Activated naive CD8-positive, alpha-beta T cell (primary cell): ENCODE results near the gene HSD3B7.
"Not testable (repeated sequence)": the region's sequence is repeated elsewhere in the genome, so short reads cannot be mapped to it uniquely, and the experiment has no call there.

Experiments used
- H3K27ac Mint-ChIP-seq: one replicate; pipeline ENCODE4 v1.8.0; 2021; ENCODE audit warnings: mixed read lengths
- H3K27me3 Mint-ChIP-seq: one replicate; pipeline ENCODE4 v1.8.0; 2021; ENCODE audit warnings: mixed read lengths
- H3K36me3 Mint-ChIP-seq: one replicate; pipeline ENCODE4 v1.8.0; 2021; ENCODE audit warnings: mixed read lengths
- H3K4me1 Mint-ChIP-seq: one replicate; pipeline ENCODE4 v1.8.0; 2021; ENCODE audit warnings: low read depth, mixed read lengths
- H3K4me3 Mint-ChIP-seq: one replicate; pipeline ENCODE4 v1.8.0; 2021; ENCODE audit warnings: mild to moderate bottlenecking, mixed read lengths
- H3K9me3 Mint-ChIP-seq: one replicate; pipeline ENCODE4 v1.8.0; 2021; ENCODE audit warnings: low read depth, mixed read lengths

The HSD3B7 gene

DNA sequence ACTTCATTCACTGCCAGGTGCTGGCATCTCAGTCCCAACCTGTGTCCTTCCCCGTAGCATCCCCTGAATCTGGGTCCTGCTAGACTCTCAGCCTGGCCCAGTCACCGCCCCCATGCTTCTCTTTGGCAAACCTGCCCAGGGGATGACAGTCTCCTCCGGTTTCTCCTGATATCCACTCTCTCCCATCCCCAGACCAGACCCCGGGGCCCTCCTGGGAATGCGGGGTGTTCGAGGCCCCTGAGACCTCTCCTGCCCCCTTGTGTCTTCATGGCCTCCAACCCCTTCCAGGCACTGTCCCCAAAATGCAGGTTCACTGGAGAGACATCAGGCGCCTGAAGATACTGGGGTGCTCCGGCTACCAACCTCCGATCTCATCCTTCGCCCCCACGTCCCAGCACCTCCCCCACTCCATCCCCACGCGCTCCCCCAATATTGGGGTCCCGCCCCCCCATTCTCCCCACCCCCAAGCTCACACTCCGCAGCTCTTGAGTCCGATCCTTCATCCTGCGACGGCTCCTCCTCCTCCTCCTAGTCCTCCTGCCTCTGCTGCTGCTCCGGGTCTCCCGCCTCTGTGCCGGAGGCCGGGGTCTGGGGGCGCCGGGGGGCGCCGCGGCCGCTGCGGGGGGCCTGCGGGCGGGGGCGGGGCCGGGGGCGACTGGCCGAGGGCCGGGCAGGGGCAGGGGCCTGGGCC is 25.0 kb downstream of the HSD3B7 start:
- Mint-ChIP-seq H3K27ac (no peak overlapping the region), H3K36me3 (no peaks in the 10 kb centered on the region), H3K4me1 (peaks cover 12% of the 10 kb centered on the region), H3K9me3 (no peaks in the 10 kb centered on the region), H3K27me3 (peaks cover 2% of the 10 kb centered on the region), H3K4me3 (peak overlapping the region; percentile 76)

DNA sequence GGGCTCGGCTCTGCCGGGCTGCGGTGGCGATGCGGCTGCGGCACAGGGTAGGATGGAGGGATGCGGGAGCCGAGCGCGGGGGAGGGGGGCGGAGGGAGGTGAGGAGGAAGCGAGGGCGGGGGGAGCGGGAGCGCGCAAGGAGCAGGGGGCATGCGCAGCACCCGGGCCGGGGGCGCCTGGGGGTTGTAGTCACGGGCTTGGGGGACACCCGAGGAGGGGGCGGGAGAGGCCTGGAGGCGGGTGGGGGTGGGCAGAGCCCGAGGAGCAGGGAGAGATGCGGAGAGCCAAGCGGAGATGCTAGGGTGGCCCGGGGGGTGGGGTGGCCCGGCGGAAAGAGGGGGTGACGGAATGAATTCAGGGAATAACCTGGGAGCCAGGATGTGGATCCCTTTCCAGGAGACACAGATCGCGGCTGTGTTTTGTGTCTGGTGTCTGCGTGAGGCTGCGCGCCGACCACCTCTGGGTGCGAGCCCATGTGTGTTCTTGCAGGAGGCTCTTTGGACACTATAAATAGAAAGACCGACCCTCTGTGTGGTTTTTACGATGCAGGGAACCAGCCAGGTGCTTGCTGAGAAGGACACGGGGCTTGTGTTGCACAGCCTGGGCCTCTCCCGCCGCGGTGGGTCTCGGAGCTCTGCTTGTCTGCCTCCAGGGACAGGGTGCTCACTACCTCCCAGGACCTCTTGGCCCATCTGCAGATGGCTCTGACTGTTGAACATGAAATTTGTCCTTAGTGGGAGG is 25.7 kb downstream of the HSD3B7 start, which contains the start of gene STX1B:
TSS of gene STX1B (minus strand) at position 54 of the 741 bp plus-strand sequence. CDS start 242 bp downstream, outside the sequence.
- H3K27ac Mint-ChIP-seq, result no peak within 1 kb of the TSS
- peak within 1 kb of the TSS; percentile 79 for H3K4me3 Mint-ChIP-seq
- H3K36me3 Mint-ChIP-seq, result no peaks in the 10 kb centered on the region
- peaks cover 12% of the 10 kb centered on the region for H3K4me1 Mint-ChIP-seq
- H3K9me3 Mint-ChIP-seq, result no peaks in the 10 kb centered on the region
- peaks cover 5% of the 10 kb centered on the region for H3K27me3 Mint-ChIP-seq

DNA sequence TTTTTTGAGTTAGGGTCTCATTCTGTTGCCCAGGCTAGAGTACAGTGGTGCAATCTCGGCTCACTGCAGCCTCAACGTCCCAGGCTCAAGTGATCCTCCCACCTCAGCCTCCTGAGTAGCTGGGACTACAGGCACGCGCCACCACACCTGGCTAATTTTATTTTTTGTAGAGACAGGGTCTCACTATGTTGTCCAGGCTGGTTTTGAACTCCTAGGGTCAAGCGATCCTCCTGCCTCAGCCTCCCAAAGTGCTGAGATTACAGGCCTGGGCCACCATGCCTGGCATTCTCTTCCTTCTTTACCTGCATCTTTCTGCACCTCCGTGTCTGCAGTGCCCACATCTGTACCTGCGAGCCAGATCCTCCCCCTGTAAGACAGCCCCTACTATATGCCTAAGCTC is 26.8 kb downstream of the HSD3B7 start:
- H3K9me3 Mint-ChIP-seq, H3K27me3 Mint-ChIP-seq, H3K27ac Mint-ChIP-seq, H3K36me3 Mint-ChIP-seq: not testable (repeated sequence)
- H3K4me3 Mint-ChIP-seq, result peak overlapping the region; percentile 79
- H3K4me1 Mint-ChIP-seq, result peaks cover 12% of the 10 kb centered on the region

DNA sequence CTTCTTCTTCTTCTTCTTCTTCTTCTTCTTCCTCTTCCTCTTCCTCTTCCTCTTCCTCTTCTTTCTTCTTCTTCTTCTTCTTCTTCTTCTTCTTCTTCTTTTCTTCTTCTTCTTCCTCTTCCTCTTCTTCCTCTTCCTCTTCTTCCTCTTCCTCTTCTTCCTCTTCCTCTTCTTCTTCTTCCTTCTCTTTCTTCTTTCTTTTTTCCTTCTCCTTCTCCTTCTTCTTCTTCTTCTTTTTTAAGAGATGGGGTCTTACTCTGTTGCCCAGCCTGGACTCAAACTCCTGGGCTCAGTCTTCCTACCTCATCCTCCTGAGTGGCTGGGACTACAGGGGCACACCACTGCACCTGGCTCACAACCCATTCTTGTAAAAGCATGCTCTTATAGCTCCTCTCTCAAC is 28.3 kb downstream of the HSD3B7 start:
- not testable (repeated sequence) for H3K36me3 Mint-ChIP-seq, H3K27me3 Mint-ChIP-seq, H3K27ac Mint-ChIP-seq, H3K4me3 Mint-ChIP-seq, H3K9me3 Mint-ChIP-seq
- H3K4me1 Mint-ChIP-seq, result peaks cover 12% of the 10 kb centered on the region

DNA sequence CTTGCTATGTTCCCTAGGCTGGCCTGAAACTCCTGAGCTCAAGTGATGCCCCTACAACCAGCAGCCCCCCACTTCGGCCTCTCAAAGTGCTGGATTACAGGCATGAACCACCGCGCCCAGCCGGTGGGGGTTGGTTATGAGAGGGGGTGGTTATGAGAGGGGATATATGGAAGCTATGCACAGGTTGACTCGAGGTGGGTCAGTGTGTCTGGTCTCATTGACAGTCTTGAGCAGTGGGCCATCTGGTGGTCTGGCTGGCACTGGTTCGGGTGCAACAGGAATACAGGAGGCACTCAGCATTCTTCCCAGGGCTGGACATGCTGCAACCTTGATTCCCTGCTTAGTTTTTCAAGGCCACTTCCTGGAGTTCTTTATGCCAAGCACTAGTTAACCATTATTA is 31.0 kb downstream of the HSD3B7 start:
- H3K4me1 Mint-ChIP-seq, result peaks cover 4% of the 10 kb centered on the region
- H3K27me3 Mint-ChIP-seq, result peaks cover 5% of the 10 kb centered on the region

DNA sequence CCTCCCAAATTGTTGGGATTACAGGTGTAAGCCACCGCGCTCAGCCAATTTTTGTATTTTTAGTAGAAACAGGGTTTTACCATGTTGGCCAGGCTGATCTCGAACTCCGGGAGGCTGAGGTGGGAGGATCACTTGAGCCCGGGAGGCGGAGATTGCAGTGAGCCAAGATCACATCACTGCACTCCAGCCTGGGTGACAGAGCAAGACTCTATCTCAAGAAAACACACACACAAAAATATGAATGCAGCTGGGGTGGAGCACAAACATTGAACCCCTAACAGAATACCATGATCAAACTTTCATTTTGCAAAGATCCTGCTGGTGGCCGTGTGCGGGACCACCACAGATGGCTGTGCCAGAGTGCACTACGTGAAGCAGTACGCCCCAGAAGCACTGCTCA is 32.7 kb downstream of the HSD3B7 start:
- not testable (repeated sequence) for H3K27ac Mint-ChIP-seq, H3K4me1 Mint-ChIP-seq

More for the DNA sequence above, 31.0 kb downstream of the HSD3B7 start:
- Mint-ChIP-seq H3K36me3 (no peaks in the 10 kb centered on the region), H3K9me3 (no peaks in the 10 kb centered on the region), H3K27ac (no peak overlapping the region), H3K4me3 (no peak overlapping the region)

DNA sequence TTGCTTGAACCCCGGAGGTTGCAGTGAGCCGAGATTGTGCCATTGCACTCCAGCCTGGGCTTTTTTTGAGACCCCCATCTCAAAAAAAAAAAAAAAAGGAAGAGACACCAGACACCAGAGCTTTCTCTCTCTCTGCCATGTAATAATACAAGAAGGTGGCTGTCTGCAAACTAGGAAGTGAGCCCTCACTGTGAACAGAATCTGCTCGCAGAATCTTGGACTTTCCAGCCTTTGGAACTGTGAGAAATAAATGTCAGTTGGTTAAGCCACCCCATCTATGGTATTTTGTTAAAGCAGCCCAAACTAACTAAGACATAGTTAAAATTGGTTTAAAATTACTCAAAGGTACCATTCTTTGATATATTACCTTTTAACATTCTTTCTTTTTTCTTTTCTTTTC is 35.5 kb downstream of the HSD3B7 start:
- Mint-ChIP-seq H3K4me3 (no peak overlapping the region), H3K36me3 (no peaks in the 10 kb centered on the region), H3K27ac (no peak overlapping the region), H3K9me3 (no peaks in the 10 kb centered on the region), H3K4me1 (no peaks in the 10 kb centered on the region), H3K27me3 (no peaks in the 10 kb centered on the region)

More for the DNA sequence above, 32.7 kb downstream of the HSD3B7 start:
- H3K36me3 Mint-ChIP-seq, H3K9me3 Mint-ChIP-seq, H3K4me3 Mint-ChIP-seq, H3K27me3 Mint-ChIP-seq: not testable (repeated sequence)

DNA sequence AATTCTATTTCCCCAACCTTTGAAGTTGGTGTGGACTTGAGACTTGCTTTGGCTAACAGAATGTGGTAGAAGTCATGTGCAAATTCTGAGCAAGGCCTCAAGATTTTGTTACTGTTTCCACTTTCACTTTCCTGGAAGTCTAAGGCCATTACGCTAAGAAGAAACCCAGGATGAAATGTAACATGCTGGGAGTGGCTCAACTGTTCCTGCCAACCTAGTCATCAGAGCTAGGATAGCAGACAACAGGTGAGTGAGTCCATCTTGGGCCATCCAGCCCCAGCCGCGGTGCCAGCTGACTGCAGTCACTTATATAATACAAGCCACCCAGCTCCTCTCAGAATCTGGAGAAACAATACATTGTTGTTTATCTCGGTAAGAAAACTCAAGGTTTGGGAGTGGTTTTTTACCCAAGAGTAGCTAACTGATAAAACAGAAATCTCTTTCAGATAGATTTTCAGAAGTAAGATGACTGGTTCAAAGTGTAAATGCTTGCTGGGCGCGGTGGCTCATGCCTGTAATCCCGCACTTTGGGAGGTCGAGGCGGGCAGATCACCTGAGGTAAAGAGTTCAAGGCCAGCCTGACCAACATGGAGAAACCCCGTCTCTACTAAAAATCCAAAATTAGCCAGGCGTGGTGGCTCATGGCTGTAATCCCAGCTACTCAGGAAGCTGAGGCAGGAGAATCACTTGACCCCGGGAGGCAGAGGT is 37.7 kb downstream of the HSD3B7 start:
- H3K27me3 Mint-ChIP-seq, result no peaks in the 10 kb centered on the region
- no peaks in the 10 kb centered on the region for H3K4me1 Mint-ChIP-seq
- H3K27ac Mint-ChIP-seq, result no peak overlapping the region
- no peaks in the 10 kb centered on the region for H3K36me3 Mint-ChIP-seq
- H3K4me3 Mint-ChIP-seq, result no peak overlapping the region
- no peaks in the 10 kb centered on the region for H3K9me3 Mint-ChIP-seq

DNA sequence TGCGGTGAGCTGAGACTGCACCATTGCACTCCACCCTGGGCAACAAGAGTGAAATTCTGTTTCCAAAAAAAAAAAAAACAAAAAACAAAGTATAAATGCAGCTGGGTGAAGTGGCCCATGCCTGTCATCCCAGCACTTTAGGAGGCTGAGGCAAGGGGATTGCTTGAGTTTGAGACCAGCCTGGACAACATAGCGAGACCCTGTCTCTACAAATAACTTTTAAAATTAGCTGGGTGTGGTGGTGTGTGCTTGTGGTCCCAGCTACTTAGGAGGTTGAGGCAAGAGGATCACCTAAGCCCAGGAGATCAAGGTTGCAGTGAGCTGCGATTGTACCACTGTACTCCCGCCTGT is 38.2 kb downstream of the HSD3B7 start:
- Mint-ChIP-seq H3K4me3 (no peak overlapping the region), H3K4me1 (no peaks in the 10 kb centered on the region), H3K27ac (no peak overlapping the region), H3K27me3 (no peaks in the 10 kb centered on the region), H3K36me3 (no peaks in the 10 kb centered on the region), H3K9me3 (no peaks in the 10 kb centered on the region)

DNA sequence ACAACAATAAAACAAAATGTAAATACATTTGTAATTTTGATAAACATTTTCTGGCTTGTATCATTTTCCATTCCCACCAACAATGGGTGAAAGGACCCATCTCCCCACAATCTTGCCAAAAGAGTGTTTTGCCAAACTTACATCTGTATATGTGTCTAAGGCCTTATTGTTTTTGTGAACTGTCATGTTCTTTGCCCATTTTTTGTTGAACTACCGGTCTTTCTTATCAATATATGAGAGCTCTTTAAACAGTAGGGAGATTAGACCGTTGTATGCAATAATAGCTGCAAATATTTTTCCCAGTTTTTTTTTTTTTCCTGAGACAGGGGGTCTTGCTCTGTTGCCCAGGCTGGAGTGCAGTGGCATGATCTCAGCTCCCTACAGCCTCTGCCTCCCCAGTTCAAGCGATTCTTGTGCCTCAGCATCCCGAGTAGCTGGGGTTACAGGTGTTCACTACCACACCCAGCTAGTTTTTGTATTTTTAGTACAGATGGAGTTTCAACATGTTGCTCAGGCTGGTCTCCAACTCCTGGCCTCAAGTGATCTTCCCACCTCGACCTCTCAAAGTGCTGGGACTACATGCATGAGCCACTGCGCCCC is 38.7 kb downstream of the HSD3B7 start:
- no peaks in the 10 kb centered on the region for H3K9me3 Mint-ChIP-seq
- H3K4me1 Mint-ChIP-seq, result no peaks in the 10 kb centered on the region
- H3K27ac Mint-ChIP-seq, result no peak overlapping the region
- H3K36me3 Mint-ChIP-seq, result no peaks in the 10 kb centered on the region
- no peaks in the 10 kb centered on the region for H3K27me3 Mint-ChIP-seq
- no peak overlapping the region for H3K4me3 Mint-ChIP-seq

DNA sequence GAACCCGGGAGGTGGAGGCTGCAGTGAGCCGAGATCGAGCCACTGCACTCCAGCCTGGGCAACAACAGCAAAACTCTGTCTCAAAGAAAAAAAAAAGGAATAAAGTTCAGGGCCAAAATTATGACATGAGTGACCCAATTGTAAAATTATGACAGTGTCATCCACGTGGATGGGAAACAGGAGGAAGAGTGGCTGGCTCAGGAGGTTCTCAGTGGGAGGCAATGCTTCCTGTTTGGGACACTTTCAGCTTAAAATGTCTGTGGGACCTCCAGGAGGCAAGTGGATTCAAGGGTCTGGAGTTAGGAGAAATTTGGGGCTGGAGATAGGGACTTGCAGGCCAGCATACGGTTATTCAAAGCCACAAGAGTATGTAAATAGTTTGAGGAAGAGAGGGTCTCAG is 40.3 kb downstream of the HSD3B7 start:
- H3K4me3 Mint-ChIP-seq, result no peak overlapping the region
- no peak overlapping the region for H3K27ac Mint-ChIP-seq
- no peaks in the 10 kb centered on the region for H3K27me3 Mint-ChIP-seq
- no peaks in the 10 kb centered on the region for H3K4me1 Mint-ChIP-seq
- H3K36me3 Mint-ChIP-seq, result no peaks in the 10 kb centered on the region
- H3K9me3 Mint-ChIP-seq, result no peaks in the 10 kb centered on the region

DNA sequence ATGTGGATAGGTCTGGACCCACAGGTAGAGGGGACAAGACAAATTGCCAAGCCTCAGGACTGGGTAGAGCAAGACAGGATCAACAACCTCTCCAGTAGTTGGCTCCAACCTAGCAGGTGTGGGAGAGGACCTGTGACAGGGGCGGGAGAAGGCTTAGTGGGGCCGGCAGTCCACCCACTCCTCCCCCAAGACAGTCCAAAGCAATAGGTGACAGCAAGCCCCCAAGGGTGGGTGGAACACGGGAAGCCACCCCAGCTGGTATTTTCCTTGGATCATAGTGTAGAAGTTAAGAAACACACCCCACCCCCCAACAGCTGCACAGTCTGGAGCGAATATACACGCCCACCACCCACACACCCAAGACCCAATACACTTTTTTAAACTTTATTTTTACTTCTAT is 44.3 kb downstream of the HSD3B7 start:
- no peaks in the 10 kb centered on the region for H3K36me3 Mint-ChIP-seq
- H3K27ac Mint-ChIP-seq, result no peak overlapping the region
- H3K4me1 Mint-ChIP-seq, result peaks cover 11% of the 10 kb centered on the region
- H3K4me3 Mint-ChIP-seq, result no peak overlapping the region
- no peaks in the 10 kb centered on the region for H3K9me3 Mint-ChIP-seq
- H3K27me3 Mint-ChIP-seq, result no peaks in the 10 kb centered on the region

DNA sequence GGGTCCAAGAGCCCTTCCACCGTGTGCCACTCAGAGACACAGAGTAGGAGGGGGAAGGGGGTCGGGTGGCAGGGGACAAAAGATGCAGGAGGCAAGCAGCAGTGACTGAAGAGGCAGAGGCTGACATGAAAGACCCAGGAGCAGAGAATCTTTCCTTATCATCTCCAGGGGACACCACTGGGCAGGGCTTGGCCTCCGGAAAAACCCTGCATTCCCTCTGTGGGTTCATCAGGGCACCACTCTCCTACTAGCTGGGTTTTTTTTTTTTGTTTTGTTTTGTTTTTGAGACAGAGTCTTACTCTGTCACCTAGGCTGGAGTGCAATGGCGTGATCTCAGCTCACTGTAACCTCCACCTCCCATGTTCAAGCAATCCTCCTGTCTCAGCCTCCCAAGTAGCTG is 46.3 kb downstream of the HSD3B7 start:
- peaks cover 18% of the 10 kb centered on the region for H3K4me1 Mint-ChIP-seq
- H3K27me3 Mint-ChIP-seq, result no peaks in the 10 kb centered on the region
- no peaks in the 10 kb centered on the region for H3K36me3 Mint-ChIP-seq
- no peaks in the 10 kb centered on the region for H3K9me3 Mint-ChIP-seq
- H3K4me3 Mint-ChIP-seq, result no peak overlapping the region
- no peak overlapping the region for H3K27ac Mint-ChIP-seq

DNA sequence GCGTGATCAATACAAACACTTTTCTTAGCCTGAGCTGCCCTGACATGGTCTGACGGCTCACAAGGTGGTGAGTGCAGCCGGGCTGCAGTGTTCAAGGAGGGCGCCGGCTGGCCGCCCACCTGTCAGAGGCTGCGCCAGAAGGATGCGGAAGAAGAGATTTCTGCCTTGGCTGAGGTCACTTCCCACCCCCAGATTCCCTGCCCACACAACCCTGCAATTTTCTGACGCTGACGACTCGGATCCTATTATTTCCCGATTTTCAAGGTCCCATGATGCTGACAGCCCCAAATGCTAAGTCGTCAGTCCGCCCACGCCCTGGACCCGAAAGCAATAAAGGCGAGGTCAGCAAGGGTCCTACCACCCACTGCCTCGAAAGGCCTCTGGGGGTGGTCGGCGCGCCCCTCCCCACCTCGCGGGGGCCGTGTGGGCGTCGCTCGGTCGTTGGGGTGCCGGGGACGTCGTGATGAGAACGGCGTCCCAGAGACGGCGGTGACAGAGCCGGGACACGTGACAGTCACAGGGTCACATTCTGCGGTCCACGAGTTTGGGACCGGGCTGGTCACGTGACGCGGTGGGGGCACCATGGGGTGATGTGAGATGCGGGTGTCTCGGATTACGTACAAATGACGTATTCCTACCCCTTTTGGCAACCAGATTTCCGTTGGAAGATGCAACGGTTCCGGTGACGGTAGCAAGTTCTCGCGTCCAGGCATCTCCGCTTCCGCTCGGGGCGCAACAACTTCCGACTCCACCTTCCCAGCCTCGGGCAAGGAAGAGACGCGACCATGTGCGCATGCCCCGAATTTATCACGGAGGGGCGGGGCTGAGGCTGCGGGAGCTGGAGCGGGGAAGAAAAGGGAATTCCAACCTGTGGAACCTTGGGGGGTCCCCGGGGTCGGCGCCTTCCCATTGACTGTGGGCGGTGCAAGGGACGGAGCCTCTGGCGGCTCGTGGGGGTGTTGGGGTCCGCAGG is 48.0 kb downstream of the HSD3B7 start, which contains the start of gene STX4:
TSS of gene STX4 (plus strand) at position 823 of the 973 bp plus-strand sequence. CDS start 248 bp downstream, outside the sequence.
- H3K27ac Mint-ChIP-seq, result peak within 1 kb of the TSS; percentile 93
- peak within 1 kb of the TSS; percentile 93 for H3K4me3 Mint-ChIP-seq
- H3K27me3 Mint-ChIP-seq, result no peaks in the 10 kb centered on the region
- H3K4me1 Mint-ChIP-seq, result peaks cover 20% of the 10 kb centered on the region
- no peaks in the 10 kb centered on the region for H3K36me3 Mint-ChIP-seq
- no peaks in the 10 kb centered on the region for H3K9me3 Mint-ChIP-seq
